HEK293 (cell line): Measurements from ENCODE around the gene MRPS5.
A peak's percentile ranks its signal among the peaks of the same experiment; 100 is the strongest.

Source experiments
- GFI1B ChIP-seq: fragments of 450-650 bp; formaldehyde crosslinking; IDR thresholded peaks from 2 replicates; pipeline ENCODE4 v1.5.1; 2016; ENCODE audit warnings: missing biosample characterization, missing genetic modification characterization
- GLI2 ChIP-seq: fragments of 450-650 bp; formaldehyde crosslinking; IDR thresholded peaks from 2 replicates; pipeline ENCODE4; 2017; ENCODE audit warnings: missing biosample characterization, missing genetic modification characterization, low read depth, borderline replicate concordance
- GLIS1 ChIP-seq: fragments of 450-650 bp; formaldehyde crosslinking; IDR thresholded peaks from 2 replicates; pipeline ENCODE4 v1.5.1; 2016; ENCODE audit warnings: missing biosample characterization, missing genetic modification characterization
- KLF10 ChIP-seq: fragments of 450-650 bp; IDR thresholded peaks from 2 replicates; pipeline ENCODE4 v1.5.1; 2018; ENCODE audit warnings: missing biosample characterization, mild to moderate bottlenecking, missing genetic modification characterization
- KLF9 ChIP-seq: fragments of 450-650 bp; formaldehyde crosslinking; IDR thresholded peaks from 2 replicates; pipeline ENCODE4 v1.5.1; 2016; ENCODE audit warnings: missing biosample characterization, missing genetic modification characterization, low read depth
- OVOL3 ChIP-seq: fragments of 450-650 bp; formaldehyde crosslinking; IDR thresholded peaks from 2 replicates; pipeline ENCODE4 v1.5.1; 2016; ENCODE audit warnings: missing biosample characterization, missing genetic modification characterization
- SCRT1 ChIP-seq: fragments of 450-650 bp; formaldehyde crosslinking; IDR thresholded peaks from 2 replicates; pipeline ENCODE4 v1.5.1; 2016; ENCODE audit warnings: missing biosample characterization, missing genetic modification characterization, borderline replicate concordance
- ZBTB1 ChIP-seq: fragments of 450-650 bp; formaldehyde crosslinking; IDR thresholded peaks from 2 replicates; pipeline ENCODE4 v1.5.1; 2016; ENCODE audit warnings: missing biosample characterization, missing genetic modification characterization
- ZBTB21 ChIP-seq: fragments of 450-650 bp; formaldehyde crosslinking; IDR thresholded peaks from 2 replicates; pipeline ENCODE4 v1.5.1; 2017; ENCODE audit warnings: missing biosample characterization, missing genetic modification characterization
- ZBTB48 ChIP-seq: fragments of 450-650 bp; formaldehyde crosslinking; IDR thresholded peaks from 2 replicates; pipeline ENCODE4 v1.5.1; 2016; ENCODE audit warnings: missing biosample characterization, missing genetic modification characterization
- ZFHX2 ChIP-seq: fragments of 450-650 bp; formaldehyde crosslinking; conservative IDR thresholded peaks from 2 replicates; pipeline ENCODE4 v1.5.1; 2016; ENCODE audit warnings: missing biosample characterization, missing genetic modification characterization
- ZFP3 ChIP-seq: fragments of 450-650 bp; formaldehyde crosslinking; IDR thresholded peaks from 2 replicates; pipeline ENCODE4 v1.5.1; 2016; ENCODE audit warnings: low read depth, missing biosample characterization, missing genetic modification characterization
- ZIC2 ChIP-seq: fragments of 450-650 bp; formaldehyde crosslinking; IDR thresholded peaks from 2 replicates; pipeline ENCODE4 v1.5.1; 2016; ENCODE audit warnings: missing biosample characterization, missing genetic modification characterization
- ZNF146 ChIP-seq: fragments of 450-650 bp; formaldehyde crosslinking; IDR thresholded peaks from 2 replicates; pipeline ENCODE4 v1.5.1; 2016; ENCODE audit warnings: missing biosample characterization, missing genetic modification characterization
- ZNF175 ChIP-seq: fragments of 450-650 bp; formaldehyde crosslinking; IDR thresholded peaks from 2 replicates; pipeline ENCODE4 v1.5.1; 2016; ENCODE audit warnings: missing biosample characterization, missing genetic modification characterization
- ZNF19 ChIP-seq: fragments of 450-650 bp; formaldehyde crosslinking; IDR thresholded peaks from 2 replicates; pipeline ENCODE4; 2016; ENCODE audit warnings: missing biosample characterization, missing genetic modification characterization, low read depth
- ZNF2 ChIP-seq: fragments of 450-650 bp; formaldehyde crosslinking; IDR thresholded peaks from 2 replicates; pipeline ENCODE4 v1.5.1; 2016; ENCODE audit warnings: missing biosample characterization, missing genetic modification characterization
- ZNF394 ChIP-seq: fragments of 450-650 bp; formaldehyde crosslinking; IDR thresholded peaks from 2 replicates; pipeline ENCODE4 v1.5.1; 2016; ENCODE audit warnings: missing biosample characterization, missing genetic modification characterization, mild to moderate bottlenecking, moderate library complexity, borderline replicate concordance
- ZNF423 ChIP-seq: fragments of 450-650 bp; formaldehyde crosslinking; IDR thresholded peaks from 2 replicates; pipeline ENCODE4 v1.5.1; 2016; ENCODE audit warnings: missing biosample characterization, missing genetic modification characterization
- ZNF433 ChIP-seq: fragments of 450-650 bp; formaldehyde crosslinking; IDR thresholded peaks from 2 replicates; pipeline ENCODE4 v1.5.1; 2016; ENCODE audit warnings: missing biosample characterization, missing genetic modification characterization, low read depth
- ZNF530 ChIP-seq: fragments of 450-650 bp; formaldehyde crosslinking; IDR thresholded peaks from 2 replicates; pipeline ENCODE4 v1.5.1; 2016; ENCODE audit warnings: low read depth, missing biosample characterization, missing genetic modification characterization
- ZNF561 ChIP-seq: fragments of 450-650 bp; IDR thresholded peaks from 2 replicates; pipeline ENCODE4 v1.5.1; 2018; ENCODE audit warnings: missing biosample characterization, missing genetic modification characterization, borderline replicate concordance
- ZNF600 ChIP-seq: fragments of 450-650 bp; formaldehyde crosslinking; IDR thresholded peaks from 2 replicates; pipeline ENCODE4 v1.5.1; 2016; ENCODE audit warnings: missing biosample characterization, missing genetic modification characterization
- ZNF621 ChIP-seq: fragments of 450-650 bp; formaldehyde crosslinking; IDR thresholded peaks from 2 replicates; pipeline ENCODE4 v1.5.1; 2017; ENCODE audit warnings: missing biosample characterization, missing genetic modification characterization
- ZNF747 ChIP-seq: fragments of 450-650 bp; formaldehyde crosslinking; IDR thresholded peaks from 2 replicates; pipeline ENCODE4 v1.5.1; 2016; ENCODE audit warnings: missing biosample characterization, missing genetic modification characterization
- TF ChIP-seq, protein P1 (sequence below): fragments of 450-650 bp; formaldehyde crosslinking; IDR thresholded peaks from 2 replicates; pipeline ENCODE4 v1.5.1; 2016; ENCODE audit warnings: missing biosample characterization, missing genetic modification characterization
- TF ChIP-seq, protein P2 (sequence below): fragments of 450-650 bp; formaldehyde crosslinking; IDR thresholded peaks from 2 replicates; pipeline ENCODE4 v1.5.1; 2016; ENCODE audit warnings: missing biosample characterization, missing genetic modification characterization
- TF ChIP-seq, protein P3 (sequence below): fragments of 450-650 bp; formaldehyde crosslinking; IDR thresholded peaks from 2 replicates; pipeline ENCODE4 v1.5.1; 2017; ENCODE audit warnings: missing biosample characterization, missing genetic modification characterization
- TF ChIP-seq, protein P4 (sequence below): fragments of 450-650 bp; formaldehyde crosslinking; IDR thresholded peaks from 2 replicates; pipeline ENCODE4 v1.5.1; 2016; ENCODE audit warnings: missing biosample characterization, missing genetic modification characterization
- TF ChIP-seq, protein P5 (sequence below): fragments of 450-650 bp; IDR thresholded peaks from 2 replicates; pipeline ENCODE4 v1.5.1; 2018; ENCODE audit warnings: missing biosample characterization, mild to moderate bottlenecking, missing genetic modification characterization
- TF ChIP-seq, protein P6 (sequence below): fragments of 450-650 bp; formaldehyde crosslinking; IDR thresholded peaks from 2 replicates; pipeline ENCODE4; 2016; ENCODE audit warnings: missing biosample characterization, missing genetic modification characterization

Gene MRPS5

DNA sequence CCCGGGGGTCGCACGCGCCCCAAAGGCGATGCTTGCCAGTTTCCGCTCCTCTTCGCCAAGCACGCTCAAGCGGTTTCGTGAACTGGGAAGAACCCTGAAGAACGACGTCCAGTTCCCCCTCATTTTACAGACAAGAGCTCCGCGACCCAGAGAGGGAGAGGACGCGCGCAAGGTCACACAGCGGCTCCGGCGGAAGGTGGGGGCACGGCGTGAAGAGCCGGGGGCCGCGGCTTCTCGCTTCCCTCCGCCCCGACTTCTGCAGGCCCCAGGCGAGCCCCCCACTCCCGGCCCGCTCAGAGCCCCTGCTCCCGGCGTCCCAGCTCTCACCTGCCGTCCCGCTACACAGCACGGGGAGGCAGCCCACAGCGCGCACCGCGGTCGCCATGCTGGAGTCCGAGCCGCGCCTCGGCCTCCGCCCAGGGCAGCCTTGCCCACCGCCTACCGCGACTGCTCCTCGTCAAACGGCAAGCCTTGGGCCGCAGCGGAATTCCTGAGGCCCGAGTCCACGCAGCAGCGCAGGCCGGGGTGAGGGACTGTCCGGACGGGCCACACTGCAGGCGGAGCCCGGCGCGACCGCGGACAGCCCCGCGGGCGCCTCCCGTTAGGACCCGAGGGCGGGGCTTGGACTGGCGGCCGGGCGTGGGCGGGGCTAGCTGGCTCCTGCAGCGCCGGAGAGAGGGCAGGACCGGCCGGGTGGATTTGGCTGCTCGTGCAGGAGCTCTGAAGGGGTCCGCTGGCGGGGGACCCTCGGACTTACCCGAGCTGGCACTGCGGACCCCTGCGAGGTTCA is at the start of gene MRPS5 (continued):
- no peak for TF ChIP-seq ZNF621 (tag by site-specific recombination)
- no peak for TF ChIP-seq ZNF423 (tag by site-specific recombination)
- 0 out of 2 replicates have a peak, but pooled peaks have one; percentile 29 for TF ChIP-seq ZNF600
- TF ChIP-seq, protein P1, sequence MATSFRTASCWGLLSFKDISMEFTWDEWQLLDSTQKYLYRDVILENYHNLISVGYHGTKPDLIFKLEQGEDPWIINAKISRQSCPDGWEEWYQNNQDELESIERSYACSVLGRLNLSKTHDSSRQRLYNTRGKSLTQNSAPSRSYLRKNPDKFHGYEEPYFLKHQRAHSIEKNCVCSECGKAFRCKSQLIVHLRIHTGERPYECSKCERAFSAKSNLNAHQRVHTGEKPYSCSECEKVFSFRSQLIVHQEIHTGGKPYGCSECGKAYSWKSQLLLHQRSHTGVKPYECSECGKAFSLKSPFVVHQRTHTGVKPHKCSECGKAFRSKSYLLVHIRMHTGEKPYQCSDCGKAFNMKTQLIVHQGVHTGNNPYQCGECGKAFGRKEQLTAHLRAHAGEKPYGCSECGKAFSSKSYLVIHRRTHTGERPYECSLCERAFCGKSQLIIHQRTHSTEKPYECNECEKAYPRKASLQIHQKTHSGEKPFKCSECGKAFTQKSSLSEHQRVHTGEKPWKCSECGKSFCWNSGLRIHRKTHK = no peak
- TF ChIP-seq ZNF433 (tag by site-specific recombination) = no peak
- TF ChIP-seq, protein P2, sequence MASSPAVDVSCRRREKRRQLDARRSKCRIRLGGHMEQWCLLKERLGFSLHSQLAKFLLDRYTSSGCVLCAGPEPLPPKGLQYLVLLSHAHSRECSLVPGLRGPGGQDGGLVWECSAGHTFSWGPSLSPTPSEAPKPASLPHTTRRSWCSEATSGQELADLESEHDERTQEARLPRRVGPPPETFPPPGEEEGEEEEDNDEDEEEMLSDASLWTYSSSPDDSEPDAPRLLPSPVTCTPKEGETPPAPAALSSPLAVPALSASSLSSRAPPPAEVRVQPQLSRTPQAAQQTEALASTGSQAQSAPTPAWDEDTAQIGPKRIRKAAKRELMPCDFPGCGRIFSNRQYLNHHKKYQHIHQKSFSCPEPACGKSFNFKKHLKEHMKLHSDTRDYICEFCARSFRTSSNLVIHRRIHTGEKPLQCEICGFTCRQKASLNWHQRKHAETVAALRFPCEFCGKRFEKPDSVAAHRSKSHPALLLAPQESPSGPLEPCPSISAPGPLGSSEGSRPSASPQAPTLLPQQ = peak; percentile 73; the same call in 1 of the 2 replicates
- TF ChIP-seq ZNF2 (tag by site-specific recombination) = peak; percentile 58
- TF ChIP-seq GFI1B (tag by site-specific recombination) = no peak
- TF ChIP-seq, protein P3, sequence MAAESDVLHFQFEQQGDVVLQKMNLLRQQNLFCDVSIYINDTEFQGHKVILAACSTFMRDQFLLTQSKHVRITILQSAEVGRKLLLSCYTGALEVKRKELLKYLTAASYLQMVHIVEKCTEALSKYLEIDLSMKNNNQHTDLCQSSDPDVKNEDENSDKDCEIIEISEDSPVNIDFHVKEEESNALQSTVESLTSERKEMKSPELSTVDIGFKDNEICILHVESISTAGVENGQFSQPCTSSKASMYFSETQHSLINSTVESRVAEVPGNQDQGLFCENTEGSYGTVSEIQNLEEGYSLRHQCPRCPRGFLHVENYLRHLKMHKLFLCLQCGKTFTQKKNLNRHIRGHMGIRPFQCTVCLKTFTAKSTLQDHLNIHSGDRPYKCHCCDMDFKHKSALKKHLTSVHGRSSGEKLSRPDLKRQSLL (tag by site-specific recombination) = no peak
- no peak for TF ChIP-seq GLI2
- TF ChIP-seq, protein P4, sequence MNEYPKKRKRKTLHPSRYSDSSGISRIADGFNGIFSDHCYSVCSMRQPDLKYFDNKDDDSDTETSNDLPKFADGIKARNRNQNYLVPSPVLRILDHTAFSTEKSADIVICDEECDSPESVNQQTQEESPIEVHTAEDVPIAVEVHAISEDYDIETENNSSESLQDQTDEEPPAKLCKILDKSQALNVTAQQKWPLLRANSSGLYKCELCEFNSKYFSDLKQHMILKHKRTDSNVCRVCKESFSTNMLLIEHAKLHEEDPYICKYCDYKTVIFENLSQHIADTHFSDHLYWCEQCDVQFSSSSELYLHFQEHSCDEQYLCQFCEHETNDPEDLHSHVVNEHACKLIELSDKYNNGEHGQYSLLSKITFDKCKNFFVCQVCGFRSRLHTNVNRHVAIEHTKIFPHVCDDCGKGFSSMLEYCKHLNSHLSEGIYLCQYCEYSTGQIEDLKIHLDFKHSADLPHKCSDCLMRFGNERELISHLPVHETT (tag by site-specific recombination) = no peak
- 0 out of 2 replicates have a peak, but pooled peaks have one; percentile 18 for TF ChIP-seq ZBTB48 (tag by site-specific recombination)
- TF ChIP-seq ZIC2 (tag by site-specific recombination) = peak; percentile 90
- peak; percentile 36; the same call in 1 of the 2 replicates for TF ChIP-seq GLIS1
- TF ChIP-seq ZNF394 (tag by site-specific recombination) = 0 out of 2 replicates have a peak, but pooled peaks have one; percentile 14
- no peak for TF ChIP-seq ZNF747 (tag by site-specific recombination)
- TF ChIP-seq ZNF175 (tag by site-specific recombination) = no peak
- no peak for TF ChIP-seq ZBTB1 (tag by site-specific recombination)
- no peak for TF ChIP-seq ZFP3
- 0 out of 2 replicates have a peak, but pooled peaks have one; percentile 12 for TF ChIP-seq OVOL3 (tag by site-specific recombination)
- TF ChIP-seq ZNF146 (tag by site-specific recombination) = no peak
- peak; percentile 36; the same call in 1 of the 2 replicates for TF ChIP-seq KLF9 (tag by site-specific recombination)
- TF ChIP-seq ZNF530 (tag by site-specific recombination) = no peak
- no peak for TF ChIP-seq ZBTB21 (tag by site-specific recombination)
- TF ChIP-seq, protein P5, sequence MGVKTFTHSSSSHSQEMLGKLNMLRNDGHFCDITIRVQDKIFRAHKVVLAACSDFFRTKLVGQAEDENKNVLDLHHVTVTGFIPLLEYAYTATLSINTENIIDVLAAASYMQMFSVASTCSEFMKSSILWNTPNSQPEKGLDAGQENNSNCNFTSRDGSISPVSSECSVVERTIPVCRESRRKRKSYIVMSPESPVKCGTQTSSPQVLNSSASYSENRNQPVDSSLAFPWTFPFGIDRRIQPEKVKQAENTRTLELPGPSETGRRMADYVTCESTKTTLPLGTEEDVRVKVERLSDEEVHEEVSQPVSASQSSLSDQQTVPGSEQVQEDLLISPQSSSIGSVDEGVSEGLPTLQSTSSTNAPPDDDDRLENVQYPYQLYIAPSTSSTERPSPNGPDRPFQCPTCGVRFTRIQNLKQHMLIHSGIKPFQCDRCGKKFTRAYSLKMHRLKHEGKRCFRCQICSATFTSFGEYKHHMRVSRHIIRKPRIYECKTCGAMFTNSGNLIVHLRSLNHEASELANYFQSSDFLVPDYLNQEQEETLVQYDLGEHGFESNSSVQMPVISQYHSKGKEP = no peak
- TF ChIP-seq ZNF19 = no peak
- TF ChIP-seq, protein P6, sequence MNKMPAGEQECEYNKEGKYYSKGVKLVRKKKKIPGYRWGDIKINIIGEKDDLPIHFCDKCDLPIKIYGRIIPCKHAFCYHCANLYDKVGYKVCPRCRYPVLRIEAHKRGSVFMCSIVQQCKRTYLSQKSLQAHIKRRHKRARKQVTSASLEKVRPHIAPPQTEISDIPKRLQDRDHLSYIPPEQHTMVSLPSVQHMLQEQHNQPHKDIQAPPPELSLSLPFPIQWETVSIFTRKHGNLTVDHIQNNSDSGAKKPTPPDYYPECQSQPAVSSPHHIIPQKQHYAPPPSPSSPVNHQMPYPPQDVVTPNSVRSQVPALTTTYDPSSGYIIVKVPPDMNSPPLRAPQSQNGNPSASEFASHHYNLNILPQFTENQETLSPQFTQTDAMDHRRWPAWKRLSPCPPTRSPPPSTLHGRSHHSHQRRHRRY (tag by site-specific recombination) = no peak
- peak; percentile 29; the same call in 1 of the 2 replicates for TF ChIP-seq KLF10 (tag by site-specific recombination)
- TF ChIP-seq ZFHX2 (tag by site-specific recombination) = no peak; the same call in none of the 2 replicates
- TF ChIP-seq ZNF561 (tag by site-specific recombination) = peak; percentile 43; the same call in 1 of the 2 replicates
- no peak for TF ChIP-seq SCRT1 (tag by site-specific recombination)
